HCT116 (cell line): Measurements from ENCODE around the gene TAF1B. TPM values are rescaled to one million over a fixed set of nuclear protein-coding genes. Genes with fewer than 3 reads are reported as not detected.

Experiments used
- ATAC-seq: fragments of 200-7000 bp; cut with Tn5 transposase; 2 replicates; pipeline ENCODE4 v1.9.1; 2020; ENCODE audit warnings: mild to moderate bottlenecking, moderate library complexity
- BruUV-seq: library from RNA; stranded (reverse); fragments of 400-500 nt; replicated peaks from 2 replicates; lab custom pipeline; 2021; lab: Mats Ljungman, UMichigan
- CTCF ChIA-PET: fragments of 300-600 bp; sonication (Branson Sonifier 250); formaldehyde crosslinking; loops from one replicate; lab custom pipeline; 2021; ENCODE audit warnings: antibody characterized with exemption; lab: Charles Lee
- POLR2A ChIA-PET: fragments of 300-600, 350-600 bp; sonication (Branson Sonifier 250); formaldehyde crosslinking; loops from one replicate; lab custom pipeline; 2021; ENCODE audit warnings: antibody characterized with exemption; lab: Charles Lee
- RAD21 ChIA-PET, 2 experiments: fragments of 300-600 bp; sonication (Branson Sonifier 250); formaldehyde crosslinking; loops; one replicate each; lab custom pipeline; 2023; ENCODE audit warnings: low total read pairs in 2 of 2; ENCODE audit not compliant: uncharacterized antibody in 2 of 2, unreplicated experiment in 2 of 2, low non-redundant PET in 1 of 2; lab: Charles Lee
- DNase-seq: peaks from one replicate; pipeline ENCODE4 v3.0.0-alpha.2; 2010; ENCODE audit warnings: low read depth, low spot score
- H2AFZ ChIP-seq: fragments of 200-600 bp; shearing (Covaris generic), sonication (generic); 2 replicates; pipeline ENCODE4 v1.6.1; 2017; ENCODE audit warnings: low read depth, mixed run types, mixed read lengths, antibody characterized with exemption, low read length; ENCODE audit not compliant: poor library complexity, severe bottlenecking
- H3K27ac ChIP-seq: 2 replicates; pipeline ENCODE4 v1.5.1; 2012; ENCODE audit warnings: low read depth, low read length
- H3K27me3 ChIP-seq: fragments of 200-600 bp; sonication (generic); 2 replicates; pipeline ENCODE4 v1.6.1; 2016; ENCODE audit warnings: mixed run types, low read length, mixed read lengths; ENCODE audit not compliant: insufficient read depth
- H3K36me3 ChIP-seq, 2 experiments: fragments of 200-500 bp in 1 of 2; fragments of 200-600 bp in 1 of 2; sonication (Bioruptor generic) in 1 of 2; sonication (generic) in 1 of 2; 2 replicates each; pipeline versions ENCODE4 v1.5.1 to v1.6.1; 2014 to 2016; ENCODE audit warnings: low read length in 2 of 2, inconsistent platforms in 1 of 2, mixed read lengths in 1 of 2, mixed run types in 1 of 2; ENCODE audit not compliant: insufficient read depth in 2 of 2, control insufficient read depth in 1 of 2
- H3K4me1 ChIP-seq, 2 experiments: fragments of 200-600 bp in 1 of 2; sonication (generic) in 1 of 2; 2 replicates each; pipeline versions ENCODE4 v1.5.1 to v1.6.1; 2012 to 2017; ENCODE audit warnings: low read length in 2 of 2, inconsistent platforms in 1 of 2, mild to moderate bottlenecking in 1 of 2, mixed read lengths in 1 of 2, mixed run types in 1 of 2, moderate library complexity in 1 of 2; ENCODE audit not compliant: insufficient read depth in 2 of 2, control insufficient read depth in 1 of 2
- H3K4me2 ChIP-seq: fragments of 200-600 bp; sonication (generic); 2 replicates; pipeline ENCODE4 v1.6.1; 2017; ENCODE audit warnings: mixed run types, low read length, mixed read lengths
- H3K4me3 ChIP-seq, 2 experiments: fragments of 200-600 bp in 1 of 2; sonication (generic) in 1 of 2; replicated peaks in 1 of 2; 2 replicates each; pipeline ENCODE4 v1.5.1; 2011 to 2016; ENCODE audit warnings: low read length in 2 of 2, control low read depth in 1 of 2, low read depth in 1 of 2, mild to moderate bottlenecking in 1 of 2, mixed read lengths in 1 of 2, mixed run types in 1 of 2
- H3K79me2 ChIP-seq: fragments of 200-600 bp; sonication (generic); 2 replicates; pipeline ENCODE4 v1.6.1; 2017; ENCODE audit warnings: mild to moderate bottlenecking, mixed run types, low read length, moderate library complexity, mixed read lengths; ENCODE audit not compliant: insufficient read depth
- H3K9ac ChIP-seq: fragments of 200-600 bp; sonication (generic); 2 replicates; pipeline ENCODE4 v1.6.1; 2016; ENCODE audit warnings: low read length, mixed read lengths
- H3K9me2 ChIP-seq: fragments of 200-600 bp; sonication (generic), shearing (Covaris generic); 2 replicates; pipeline ENCODE4 v1.6.1; 2017; ENCODE audit warnings: mixed run types, mild to moderate bottlenecking, moderate library complexity; ENCODE audit not compliant: insufficient read depth
- H3K9me3 ChIP-seq, 2 experiments: fragments of 200-500 bp in 1 of 2; fragments of 200-600 bp in 1 of 2; sonication (Bioruptor generic) in 1 of 2; sonication (generic) in 1 of 2; 2 replicates each; pipeline ENCODE4 v1.6.1; 2014 to 2017; ENCODE audit warnings: low read length in 2 of 2, mixed read lengths in 2 of 2, inconsistent platforms in 1 of 2, low read depth in 1 of 2, mild to moderate bottlenecking in 1 of 2, mixed run types in 1 of 2, moderate library complexity in 1 of 2; ENCODE audit not compliant: control insufficient read depth in 1 of 2, insufficient read depth in 1 of 2
- H4K20me1 ChIP-seq: fragments of 200-600 bp; sonication (generic), shearing (Covaris generic); 2 replicates; pipeline ENCODE4 v1.6.1; 2017; ENCODE audit warnings: mixed run types, mild to moderate bottlenecking, moderate library complexity; ENCODE audit not compliant: insufficient read depth
- EZH2phosphoT487 ChIP-seq: fragments of 200-600 bp; IDR thresholded peaks from 2 replicates; pipeline ENCODE4 v1.6.1; 2018; ENCODE audit warnings: antibody characterized with exemption, borderline replicate concordance
- MAX ChIP-seq: IDR thresholded peaks from 2 replicates; pipeline ENCODE4 v1.6.1; 2012
- RAD21 ChIP-seq: IDR thresholded peaks from 2 replicates; pipeline ENCODE4 v1.6.1; 2012; ENCODE audit warnings: low read depth, mild to moderate bottlenecking
- YY1 ChIP-seq: IDR thresholded peaks from 2 replicates; pipeline ENCODE4 v1.6.1; 2011; ENCODE audit warnings: low read length, low read depth, moderate library complexity, mild to moderate bottlenecking; ENCODE audit not compliant: insufficient replicate concordance; ENCODE audit errors: extremely low read depth
- intact Hi-C: fragments of 100-400 bp; cut with micrococcal nuclease; formaldehyde crosslinking; loops from 2 replicates; pipeline ENCODE4 v1.10.0; 2022
- total RNA-seq: library from RNA; stranded (reverse); gene quantifications from one replicate; pipeline ENCODE4 v1.2.1, GENCODE V29; 2021; ENCODE audit not compliant: unreplicated experiment

The TAF1B gene
- total RNA-seq, 1 experiment from 2014 or later, result 27.9 TPM

- Histone ChIP-seq H3K9me2 (no peaks in the 10 kb centered on the region), H3K27ac (no peak overlapping the region), H4K20me1 (no peaks in the 10 kb centered on the region), H3K9me3 (no peaks in the 10 kb centered on the region), H3K9ac (no peak overlapping the region), H3K4me2 (peak overlapping the region; percentile 43; the same call in 1 of the 2 replicates), H3K4me3 (no peak overlapping the region), H3K27me3 (no peaks in the 10 kb centered on the region), H2AFZ (no peak overlapping the region), H3K79me2 (no peaks in the 10 kb centered on the region), H3K4me1 (peaks cover 31 to 35% of the 10 kb centered on the region in 2 experiments), H3K36me3 (no peaks in the 10 kb centered on the region)
- POLR2A ChIA-PET, result no interaction called here
- intact Hi-C loops, result loop anchor here (2.0 kb wide), 1 partner anchor 21 kb away; no protein-coding TSS in a partner anchor
- ATAC-seq, result no peak
- CTCF ChIA-PET, result interaction anchor here (1.2 kb wide), 1 partner anchor 11 kb away, joined by 6 read pairs; no protein-coding TSS in a partner anchor
- TF ChIP-seq RAD21, result no peak
- no peak for TF ChIP-seq MAX
- RAD21 ChIA-PET, result no interaction called here
- BruUV-seq, result no TSS peak
- DNase-seq, result no peak
Observed at GRCh38 chr2:9973690-9974089, 130.4 kb downstream of the TAF1B start.

- Histone ChIP-seq H3K79me2 (no peaks in the 10 kb centered on the region), H3K4me3 (no peak overlapping the region), H4K20me1 (no peaks in the 10 kb centered on the region), H3K9me2 (no peaks in the 10 kb centered on the region), H3K4me1 (peaks cover 31 to 35% of the 10 kb centered on the region in 2 experiments), H3K27me3 (no peaks in the 10 kb centered on the region), H3K9ac (no peak overlapping the region), H2AFZ (no peak overlapping the region), H3K27ac (no peak overlapping the region), H3K9me3 (no peaks in the 10 kb centered on the region), H3K4me2 (no peak overlapping the region), H3K36me3 (no peaks in the 10 kb centered on the region)
- CTCF ChIA-PET, result interaction anchor here (1.2 kb wide), 1 partner anchor 10 kb away, joined by 6 read pairs; no protein-coding TSS in a partner anchor
- TF ChIP-seq YY1 (no peak), EZH2phosphoT487 (no peak)
- RAD21 ChIA-PET, result no interaction called here
- intact Hi-C loops, result loop anchor here (2.0 kb wide), 1 partner anchor 22 kb away; no protein-coding TSS in a partner anchor
- ATAC-seq, result no peak
- no peak for DNase-seq
- BruUV-seq, result no TSS peak
- POLR2A ChIA-PET, result no interaction called here
Observed at GRCh38 chr2:9974343-9974742, 131.1 kb downstream of the TAF1B start.
